ENCODE data around the gene WRNIP1. TPM values are rescaled to one million over a fixed set of nuclear protein-coding genes. Genes with fewer than 3 reads are reported as not detected.
A peak's percentile ranks its signal among the peaks of the same experiment; 100 is the strongest.

Gene WRNIP1
- total and polyA plus RNA-seq, 9 of the 15 experiments (the other 6 are each of a cell fraction or from before 2014, with no cell fraction given): 13.2 to 63.6 (median 48.6) TPM

GRCh38 chr6:2770171-2770570 lies 5.0 kb downstream of the WRNIP1 start (continued):
- TF ChIP-seq CHD4 (IDR thresholded peaks at IDR 0.05; ENCODE audit: insufficient read depth, insufficient replicate concordance, low read depth, low read length, poor library complexity, severe bottlenecking): no peak
- TF ChIP-seq C11orf30 (IDR thresholded peaks at IDR 0.05; ENCODE audit: low read depth): no peak
- no peak for TF ChIP-seq FOXA3 (CRISPR knock-in tag; conservative IDR thresholded peaks at IDR 0.05 in 1 of 2, IDR thresholded peaks at IDR 0.05 in 1 of 2)
- TF ChIP-seq, protein P1, sequence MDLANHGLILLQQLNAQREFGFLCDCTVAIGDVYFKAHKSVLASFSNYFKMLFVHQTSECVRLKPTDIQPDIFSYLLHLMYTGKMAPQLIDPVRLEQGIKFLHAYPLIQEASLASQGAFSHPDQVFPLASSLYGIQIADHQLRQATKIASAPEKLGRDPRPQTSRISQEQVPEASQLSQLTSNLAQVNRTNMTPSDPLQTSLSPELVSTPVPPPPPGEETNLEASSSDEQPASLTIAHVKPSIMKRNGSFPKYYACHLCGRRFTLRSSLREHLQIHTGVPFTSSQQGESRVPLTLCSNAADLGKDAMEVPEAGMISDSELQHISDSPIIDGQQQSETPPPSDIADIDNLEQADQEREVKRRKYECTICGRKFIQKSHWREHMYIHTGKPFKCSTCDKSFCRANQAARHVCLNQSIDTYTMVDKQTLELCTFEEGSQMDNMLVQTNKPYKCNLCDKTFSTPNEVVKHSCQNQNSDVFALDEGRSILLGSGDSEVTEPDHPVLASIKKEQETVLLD (IDR thresholded peaks at IDR 0.05): 0 out of 2 replicates have a peak, but pooled peaks have one; percentile 39
- TF ChIP-seq, protein P2, sequence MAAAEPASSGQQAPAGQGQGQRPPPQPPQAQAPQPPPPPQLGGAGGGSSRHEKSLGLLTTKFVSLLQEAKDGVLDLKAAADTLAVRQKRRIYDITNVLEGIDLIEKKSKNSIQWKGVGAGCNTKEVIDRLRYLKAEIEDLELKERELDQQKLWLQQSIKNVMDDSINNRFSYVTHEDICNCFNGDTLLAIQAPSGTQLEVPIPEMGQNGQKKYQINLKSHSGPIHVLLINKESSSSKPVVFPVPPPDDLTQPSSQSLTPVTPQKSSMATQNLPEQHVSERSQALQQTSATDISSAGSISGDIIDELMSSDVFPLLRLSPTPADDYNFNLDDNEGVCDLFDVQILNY (CRISPR knock-in tag; IDR thresholded peaks at IDR 0.05): no peak
- no peak for TF ChIP-seq ILF3 (IDR thresholded peaks at IDR 0.05; ENCODE audit: borderline replicate concordance)
- no peak for TF ChIP-seq ZBTB17 (CRISPR knock-in tag; IDR thresholded peaks at IDR 0.05)
- TF ChIP-seq LEF1 (IDR thresholded peaks at IDR 0.05): no peak
- peak; percentile 15 for TF ChIP-seq MEIS2 (IDR thresholded peaks at IDR 0.05; ENCODE audit: partially characterized antibody)
- TF ChIP-seq HMGN3 (IDR thresholded peaks at IDR 0.05; ENCODE audit: borderline replicate concordance, extremely low read depth, insufficient read length, low read depth, low read length): no peak
- no peak for TF ChIP-seq E2F3 (CRISPR knock-in tag; IDR thresholded peaks at IDR 0.05)
- TF ChIP-seq THRA (IDR thresholded peaks at IDR 0.05): no peak
- no peak for TF ChIP-seq RBM22 (IDR thresholded peaks at IDR 0.05; ENCODE audit: low read depth, low read length, poor library complexity, severe bottlenecking)
- no peak for TF ChIP-seq MCM7 (IDR thresholded peaks at IDR 0.05)
- no peak for TF ChIP-seq ZFPM2 (CRISPR knock-in tag; IDR thresholded peaks at IDR 0.05)
- TF ChIP-seq, protein P3, sequence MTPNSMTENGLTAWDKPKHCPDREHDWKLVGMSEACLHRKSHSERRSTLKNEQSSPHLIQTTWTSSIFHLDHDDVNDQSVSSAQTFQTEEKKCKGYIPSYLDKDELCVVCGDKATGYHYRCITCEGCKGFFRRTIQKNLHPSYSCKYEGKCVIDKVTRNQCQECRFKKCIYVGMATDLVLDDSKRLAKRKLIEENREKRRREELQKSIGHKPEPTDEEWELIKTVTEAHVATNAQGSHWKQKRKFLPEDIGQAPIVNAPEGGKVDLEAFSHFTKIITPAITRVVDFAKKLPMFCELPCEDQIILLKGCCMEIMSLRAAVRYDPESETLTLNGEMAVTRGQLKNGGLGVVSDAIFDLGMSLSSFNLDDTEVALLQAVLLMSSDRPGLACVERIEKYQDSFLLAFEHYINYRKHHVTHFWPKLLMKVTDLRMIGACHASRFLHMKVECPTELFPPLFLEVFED (CRISPR knock-in tag; conservative IDR thresholded peaks at IDR 0.05): no peak
- no peak for TF ChIP-seq CREB1 (IDR thresholded peaks at IDR 0.05)
- TF ChIP-seq CREB1 (CRISPR knock-in tag; IDR thresholded peaks at IDR 0.05): peak; percentile 33; the same call in 1 of the 2 replicates
- TF ChIP-seq, protein P4, sequence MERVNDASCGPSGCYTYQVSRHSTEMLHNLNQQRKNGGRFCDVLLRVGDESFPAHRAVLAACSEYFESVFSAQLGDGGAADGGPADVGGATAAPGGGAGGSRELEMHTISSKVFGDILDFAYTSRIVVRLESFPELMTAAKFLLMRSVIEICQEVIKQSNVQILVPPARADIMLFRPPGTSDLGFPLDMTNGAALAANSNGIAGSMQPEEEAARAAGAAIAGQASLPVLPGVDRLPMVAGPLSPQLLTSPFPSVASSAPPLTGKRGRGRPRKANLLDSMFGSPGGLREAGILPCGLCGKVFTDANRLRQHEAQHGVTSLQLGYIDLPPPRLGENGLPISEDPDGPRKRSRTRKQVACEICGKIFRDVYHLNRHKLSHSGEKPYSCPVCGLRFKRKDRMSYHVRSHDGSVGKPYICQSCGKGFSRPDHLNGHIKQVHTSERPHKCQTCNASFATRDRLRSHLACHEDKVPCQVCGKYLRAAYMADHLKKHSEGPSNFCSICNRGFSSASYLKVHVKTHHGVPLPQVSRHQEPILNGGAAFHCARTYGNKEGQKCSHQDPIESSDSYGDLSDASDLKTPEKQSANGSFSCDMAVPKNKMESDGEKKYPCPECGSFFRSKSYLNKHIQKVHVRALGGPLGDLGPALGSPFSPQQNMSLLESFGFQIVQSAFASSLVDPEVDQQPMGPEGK (CRISPR knock-in tag; IDR thresholded peaks at IDR 0.05; ENCODE audit: borderline replicate concordance): no peak
- TF ChIP-seq, protein P5, sequence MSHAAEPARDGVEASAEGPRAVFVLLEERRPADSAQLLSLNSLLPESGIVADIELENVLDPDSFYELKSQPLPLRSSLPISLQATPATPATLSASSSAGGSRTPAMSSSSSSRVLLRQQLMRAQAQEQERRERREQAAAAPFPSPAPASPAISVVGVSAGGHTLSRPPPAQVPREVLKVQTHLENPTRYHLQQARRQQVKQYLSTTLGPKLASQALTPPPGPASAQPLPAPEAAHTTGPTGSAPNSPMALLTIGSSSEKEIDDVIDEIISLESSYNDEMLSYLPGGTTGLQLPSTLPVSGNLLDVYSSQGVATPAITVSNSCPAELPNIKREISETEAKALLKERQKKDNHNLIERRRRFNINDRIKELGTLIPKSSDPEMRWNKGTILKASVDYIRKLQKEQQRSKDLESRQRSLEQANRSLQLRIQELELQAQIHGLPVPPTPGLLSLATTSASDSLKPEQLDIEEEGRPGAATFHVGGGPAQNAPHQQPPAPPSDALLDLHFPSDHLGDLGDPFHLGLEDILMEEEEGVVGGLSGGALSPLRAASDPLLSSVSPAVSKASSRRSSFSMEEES (CRISPR knock-in tag; IDR thresholded peaks at IDR 0.05): no peak
